ENCODE measurements around the gene RABEP1.

DNA sequence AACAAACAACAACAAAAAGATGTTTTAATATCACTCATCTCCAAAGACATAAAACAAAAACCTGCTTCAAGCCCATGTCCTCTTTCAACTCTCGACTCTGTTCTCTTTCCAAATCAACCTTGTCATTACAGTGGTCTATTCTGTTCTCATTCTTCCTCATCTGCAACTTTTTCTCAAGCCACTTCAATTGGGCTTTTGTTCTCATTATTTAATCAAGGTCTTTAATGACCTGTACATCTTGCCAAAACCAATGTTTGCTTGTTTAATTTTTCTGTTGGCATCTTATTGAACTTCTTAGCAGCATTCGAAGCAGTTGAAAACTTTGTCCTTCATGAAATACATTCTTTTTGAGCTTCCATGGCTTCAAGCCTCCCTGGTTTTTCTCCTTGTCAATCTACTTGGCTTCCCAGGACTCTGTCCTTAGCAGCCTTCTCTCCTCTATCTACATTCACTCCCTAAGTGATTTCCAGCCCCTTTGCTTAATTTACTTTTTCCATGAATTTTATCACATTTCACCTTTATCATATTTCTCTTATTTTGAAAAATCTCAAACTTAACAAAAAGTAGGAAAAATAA, 19.6 kb upstream of the RABEP1 start:
- TF ChIP-seq CTCF (IDR thresholded peaks at IDR 0.05; ENCODE audit: low read depth, low read length), result no peak
- TF ChIP-seq EZH2phosphoT487 (IDR thresholded peaks at IDR 0.05; ENCODE audit: low read depth), result no peak

Data from OCI-LY3 (cell line).